Spleen (tissue), 7 donors: ENCODE data around the gene COA1.

ENCODE experiments used
- POLR2A ChIP-seq, 3 donors: fragments of 450-650 bp; IDR thresholded peaks; one replicate each; pipeline ENCODE4 v1.5.1; 2017; ENCODE audit warnings: antibody characterized with exemption in 3 of 3, mild to moderate bottlenecking in 1 of 3
- POLR2AphosphoS5 ChIP-seq, 3 donors: sonication (generic); formaldehyde crosslinking; IDR thresholded peaks; one replicate each; pipeline ENCODE4 v1.5.1; 2017; ENCODE audit warnings: antibody characterized with exemption in 3 of 3
- TF ChIP-seq, protein P1 (sequence below), 11 experiments: fragments of 200-600 bp in 7 of 11; fragments of 450-650 bp in 4 of 11; sonication (generic) in 4 of 11; IDR thresholded peaks in 8 of 11; conservative IDR thresholded peaks in 3 of 11; 1 replicate in 7 of 11; 2 replicates in 4 of 11; pipeline versions ENCODE4 v1.4.0 to v1.8.0; 2016 to 2021; ENCODE audit warnings: antibody characterized with exemption in 11 of 11, inconsistent platforms in 4 of 11, mild to moderate bottlenecking in 1 of 11
- donor health status: DM: no; HTN: no; CAD: no; lungs with moderate emphysema.
- donor health status: DM: no; HTN: no; CAD: no.
- donor health status: DM: no; HTN: no; CAD: no.

DNA sequence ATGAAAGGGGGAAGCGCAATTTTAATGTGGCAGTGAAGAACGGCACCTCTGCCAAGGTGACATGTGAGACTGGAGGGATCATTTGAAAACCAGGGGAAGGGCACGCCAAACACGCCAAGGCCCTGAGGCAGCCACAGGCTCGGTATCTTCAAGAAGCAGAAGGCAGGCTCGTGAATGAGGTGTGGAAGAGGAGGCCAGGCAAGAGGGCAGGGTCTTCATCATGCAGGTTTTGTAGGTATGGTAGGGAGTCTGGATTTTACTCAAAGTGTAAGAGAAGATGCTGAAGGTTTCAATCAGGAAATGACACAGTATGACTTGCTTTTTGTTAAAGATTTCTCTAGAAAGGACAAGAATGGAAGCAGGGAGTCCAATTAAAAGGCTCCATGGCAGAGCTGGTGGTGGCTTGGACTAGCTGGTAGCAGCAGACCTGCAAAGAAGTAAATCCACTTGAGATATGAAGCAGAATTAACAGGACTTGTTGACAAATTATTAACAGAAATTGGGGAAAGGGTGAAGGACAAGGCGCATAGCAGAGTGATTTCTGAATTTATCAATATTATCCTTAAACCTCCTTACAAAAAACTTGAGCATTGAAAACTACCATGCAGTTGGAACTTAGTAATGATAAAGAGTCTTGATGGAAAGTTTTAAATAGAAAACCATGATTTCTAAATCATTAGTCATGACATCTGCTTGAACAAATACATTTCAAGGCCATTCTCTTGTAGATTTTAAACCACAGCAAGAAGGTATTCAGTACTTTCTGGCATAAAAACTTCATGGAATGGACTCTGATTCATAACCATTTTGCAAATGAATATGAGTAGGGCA is 70.4 kb downstream of the COA1 start:
- TF ChIP-seq, protein P1, sequence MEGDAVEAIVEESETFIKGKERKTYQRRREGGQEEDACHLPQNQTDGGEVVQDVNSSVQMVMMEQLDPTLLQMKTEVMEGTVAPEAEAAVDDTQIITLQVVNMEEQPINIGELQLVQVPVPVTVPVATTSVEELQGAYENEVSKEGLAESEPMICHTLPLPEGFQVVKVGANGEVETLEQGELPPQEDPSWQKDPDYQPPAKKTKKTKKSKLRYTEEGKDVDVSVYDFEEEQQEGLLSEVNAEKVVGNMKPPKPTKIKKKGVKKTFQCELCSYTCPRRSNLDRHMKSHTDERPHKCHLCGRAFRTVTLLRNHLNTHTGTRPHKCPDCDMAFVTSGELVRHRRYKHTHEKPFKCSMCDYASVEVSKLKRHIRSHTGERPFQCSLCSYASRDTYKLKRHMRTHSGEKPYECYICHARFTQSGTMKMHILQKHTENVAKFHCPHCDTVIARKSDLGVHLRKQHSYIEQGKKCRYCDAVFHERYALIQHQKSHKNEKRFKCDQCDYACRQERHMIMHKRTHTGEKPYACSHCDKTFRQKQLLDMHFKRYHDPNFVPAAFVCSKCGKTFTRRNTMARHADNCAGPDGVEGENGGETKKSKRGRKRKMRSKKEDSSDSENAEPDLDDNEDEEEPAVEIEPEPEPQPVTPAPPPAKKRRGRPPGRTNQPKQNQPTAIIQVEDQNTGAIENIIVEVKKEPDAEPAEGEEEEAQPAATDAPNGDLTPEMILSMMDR (IDR thresholded peaks at IDR 0.05 in 8 of 11, conservative IDR thresholded peaks at IDR 0.05 in 3 of 11) = no peak
- TF ChIP-seq POLR2A (IDR thresholded peaks at IDR 0.05) (no peak), POLR2AphosphoS5 (IDR thresholded peaks at IDR 0.05) (no peak)
